NCI-H1417 treated with DMSO at 0.1 percent for 48 hours (cell line): ENCODE results near the gene TM9SF4.

Experiments used
- DNase-seq: peaks from one replicate; lab custom pipeline; 2025; lab: John Stamatoyannopoulos, UW

The TM9SF4 gene

DNA sequence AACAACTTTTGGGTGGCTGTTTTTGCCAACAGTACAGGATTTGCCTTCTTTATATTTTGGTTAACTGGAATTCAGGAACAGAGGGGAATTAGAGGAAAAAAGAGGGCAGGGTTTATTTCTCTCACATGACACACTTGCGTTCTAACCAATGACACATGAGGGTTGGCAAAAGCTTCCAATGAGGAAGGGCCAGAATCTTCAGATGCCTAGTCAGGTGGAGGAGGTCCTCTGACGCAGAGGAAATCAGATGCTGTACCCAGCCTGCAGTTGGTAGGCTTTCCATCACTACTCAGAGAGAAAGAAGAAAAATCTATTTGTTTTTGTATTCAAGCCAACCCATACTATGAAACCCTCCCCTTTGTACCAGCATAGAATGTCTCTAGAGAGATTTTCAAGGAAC, 20.8 kb downstream of the TM9SF4 start:
- DNase-seq = no peak

DNA sequence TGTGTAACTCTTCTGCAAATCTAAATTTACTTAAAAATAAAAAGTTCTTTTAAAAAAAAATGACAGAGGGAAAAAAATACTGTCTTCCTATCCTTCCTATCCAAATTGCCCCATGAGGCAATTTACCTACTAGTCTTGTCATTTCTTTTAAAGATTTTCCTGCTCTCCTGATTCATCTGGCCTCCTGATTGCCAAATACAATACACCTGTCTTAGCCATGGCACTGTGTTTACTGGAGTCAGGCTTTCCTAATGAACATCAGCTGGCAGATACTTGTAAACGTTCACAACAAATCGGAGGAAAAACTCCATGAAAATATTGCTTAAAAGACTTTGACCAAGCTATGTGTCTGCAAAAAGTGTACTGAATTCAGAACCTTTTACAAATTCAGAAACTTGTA, 21.5 kb downstream of the TM9SF4 start:
- DNase-seq = no peak

DNA sequence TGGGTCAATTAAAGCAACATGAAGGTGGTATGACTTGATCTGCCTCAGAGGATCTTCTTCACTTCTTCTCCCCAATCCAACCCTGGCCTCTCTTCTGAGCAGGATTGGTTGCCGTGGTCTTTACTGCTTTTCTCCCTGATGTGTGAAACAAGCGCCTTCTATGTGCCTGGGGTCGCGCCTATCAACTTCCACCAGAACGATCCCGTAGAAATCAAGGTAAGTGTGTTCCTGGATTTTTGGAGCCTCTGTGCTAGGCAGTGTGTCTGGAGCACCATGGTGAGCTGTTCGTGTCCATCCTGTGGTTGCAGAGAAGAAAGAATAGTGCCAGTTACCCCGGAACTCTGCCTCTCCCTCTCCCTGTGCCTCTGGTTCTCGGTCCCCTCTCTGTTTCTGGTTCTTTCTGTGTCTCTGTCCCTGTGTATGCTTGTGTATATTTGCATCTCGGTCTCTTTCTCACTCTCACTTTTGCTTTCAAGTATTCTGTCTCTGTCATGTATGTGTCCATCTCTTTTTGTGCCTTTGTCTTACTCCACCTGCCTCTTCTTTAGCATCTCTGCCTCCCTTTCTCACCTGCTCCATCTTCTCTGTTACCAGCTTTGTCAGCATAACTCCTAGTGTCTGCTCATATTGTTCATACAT, 23.5 kb downstream of the TM9SF4 start:
- DNase-seq = no peak

DNA sequence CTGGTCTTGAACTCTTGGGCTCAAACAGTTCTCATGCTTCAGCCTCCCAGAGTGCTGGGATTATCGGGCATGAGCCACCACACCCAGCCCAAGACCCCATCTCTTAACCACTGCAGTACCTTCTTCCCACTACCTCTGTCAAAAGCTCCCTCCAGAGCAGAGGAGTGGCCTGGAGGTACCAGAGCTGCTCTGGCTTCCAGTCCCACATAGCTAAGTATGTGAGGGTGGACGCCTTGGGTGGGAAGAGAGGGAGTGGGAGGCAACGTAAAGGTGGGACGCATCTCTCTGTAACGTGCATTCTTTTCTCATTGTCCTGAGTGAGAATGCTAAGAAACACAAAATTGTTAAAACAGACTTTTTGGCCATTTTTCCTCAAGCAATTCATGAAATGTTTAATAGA, 24.5 kb downstream of the TM9SF4 start:
- DNase-seq = no peak

DNA sequence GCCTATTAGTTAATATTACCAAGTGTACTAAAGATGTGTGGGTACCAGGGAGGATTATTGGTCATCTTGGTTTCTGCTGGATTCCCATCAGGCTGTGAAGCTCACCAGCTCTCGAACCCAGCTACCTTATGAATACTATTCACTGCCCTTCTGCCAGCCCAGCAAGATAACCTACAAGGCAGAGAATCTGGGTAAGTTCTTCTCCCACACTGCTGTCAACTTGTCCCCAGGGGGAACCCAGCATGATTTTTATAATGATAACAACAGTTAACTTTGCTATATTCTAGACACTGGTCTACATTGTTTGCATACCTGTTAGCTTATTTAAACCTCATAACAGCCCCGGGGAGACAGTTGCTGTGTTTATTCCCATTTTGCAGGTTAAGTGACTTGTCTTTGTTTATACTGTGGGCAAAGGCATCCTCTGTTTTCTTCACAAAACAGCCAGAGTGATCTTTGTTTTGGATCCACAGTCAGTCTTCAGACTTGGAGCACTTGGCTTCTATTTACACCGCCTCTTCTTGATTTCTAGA, 26.5 kb downstream of the TM9SF4 start:
- DNase-seq = no peak

DNA sequence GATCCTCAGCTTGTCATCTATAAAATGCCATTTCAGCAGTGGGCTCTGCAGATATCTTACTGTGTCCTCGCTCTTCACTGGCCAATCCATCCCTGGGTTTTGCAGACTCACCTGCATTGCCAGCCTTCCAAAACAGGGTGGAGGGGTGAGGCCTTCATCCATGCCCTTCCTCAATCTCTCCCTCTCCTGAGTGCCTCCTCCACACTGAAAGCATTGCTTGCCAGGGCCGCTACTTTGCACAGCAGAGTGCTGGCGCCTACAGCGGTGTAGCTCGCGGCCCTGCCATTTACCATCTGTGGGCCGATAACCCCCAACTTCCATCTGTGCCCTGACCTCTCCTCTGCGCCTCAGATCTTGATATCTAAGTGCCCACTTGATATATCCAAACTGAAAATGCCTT, 29.4 kb downstream of the TM9SF4 start:
- no peak for DNase-seq

DNA sequence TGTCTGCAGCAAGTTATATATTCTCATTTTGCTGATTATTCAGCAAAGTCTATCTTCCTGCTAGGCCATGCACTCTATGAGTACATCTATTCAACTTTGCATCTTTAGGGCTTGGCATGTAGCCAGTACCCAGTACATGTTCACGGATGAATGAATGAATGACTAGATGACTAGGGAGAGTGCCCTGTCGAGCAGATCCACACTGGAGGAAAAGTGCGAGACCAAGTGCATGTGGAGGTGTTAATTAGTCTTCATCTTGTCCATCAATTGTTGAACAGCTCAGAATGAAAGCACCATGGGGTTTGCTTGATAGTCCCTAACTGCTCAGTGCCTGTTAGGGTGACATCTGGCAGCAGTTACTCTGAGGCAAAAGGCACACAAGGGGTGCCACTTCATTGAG, 30.4 kb downstream of the TM9SF4 start:
- DNase-seq = no peak

DNA sequence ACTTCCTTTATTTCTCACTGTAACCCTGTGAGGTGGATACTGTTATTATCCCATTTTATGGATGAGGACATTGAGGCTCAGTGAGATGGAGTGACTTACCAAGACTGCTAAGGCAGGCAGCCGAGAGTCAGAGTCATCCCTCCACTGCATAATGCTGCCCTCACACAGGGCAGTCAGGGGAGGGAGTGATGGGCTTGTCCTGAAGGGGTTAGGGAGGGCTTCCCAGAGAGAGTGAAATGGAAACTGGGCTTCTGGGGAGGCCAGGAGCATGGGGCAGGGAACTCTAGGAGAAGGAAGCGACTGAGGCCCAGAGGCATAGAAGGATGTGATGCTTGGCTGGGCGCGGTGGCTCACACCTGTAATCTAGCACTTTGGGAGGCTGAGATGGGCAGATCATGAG, 31.1 kb downstream of the TM9SF4 start:
- no peak for DNase-seq

DNA sequence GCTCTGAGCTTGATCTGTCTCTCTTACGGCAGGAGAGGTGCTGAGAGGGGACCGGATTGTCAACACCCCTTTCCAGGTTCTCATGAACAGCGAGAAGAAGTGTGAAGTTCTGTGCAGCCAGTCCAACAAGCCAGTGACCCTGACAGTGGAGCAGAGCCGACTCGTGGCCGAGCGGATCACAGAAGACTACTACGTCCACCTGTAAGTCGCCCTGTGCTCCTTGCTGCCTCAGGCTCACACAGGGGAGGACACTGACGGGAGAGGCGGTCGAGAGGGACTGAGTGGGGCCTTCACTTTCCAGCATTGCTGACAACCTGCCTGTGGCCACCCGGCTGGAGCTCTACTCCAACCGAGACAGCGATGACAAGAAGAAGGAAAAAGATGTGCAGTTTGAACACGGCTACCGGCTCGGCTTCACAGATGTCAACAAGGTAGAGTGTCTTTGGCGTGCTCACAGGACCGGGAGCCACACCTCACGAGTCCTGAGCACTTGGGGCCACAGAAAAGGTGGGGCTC, 32.0 kb downstream of the TM9SF4 start:
- DNase-seq = no peak

DNA sequence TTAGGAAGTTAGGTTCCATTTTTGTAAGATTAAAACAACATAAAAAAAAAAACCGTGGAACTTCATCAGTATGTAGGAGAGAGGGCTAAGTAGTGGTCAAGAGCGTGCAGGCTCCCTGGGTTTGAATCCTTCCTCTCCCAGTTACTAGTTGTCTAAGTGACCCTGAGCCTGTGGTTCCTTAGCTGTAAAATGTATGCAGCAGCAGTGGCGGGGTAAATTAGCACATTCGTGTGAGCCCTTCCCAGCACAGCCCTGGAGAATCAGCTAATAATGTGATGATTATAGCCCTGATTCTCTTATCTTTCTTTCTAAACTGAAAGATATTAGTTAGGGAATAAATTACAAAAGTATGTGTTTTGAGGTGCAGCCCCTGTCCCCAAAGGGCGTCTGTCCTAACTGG, 32.6 kb downstream of the TM9SF4 start:
- DNase-seq = no peak

DNA sequence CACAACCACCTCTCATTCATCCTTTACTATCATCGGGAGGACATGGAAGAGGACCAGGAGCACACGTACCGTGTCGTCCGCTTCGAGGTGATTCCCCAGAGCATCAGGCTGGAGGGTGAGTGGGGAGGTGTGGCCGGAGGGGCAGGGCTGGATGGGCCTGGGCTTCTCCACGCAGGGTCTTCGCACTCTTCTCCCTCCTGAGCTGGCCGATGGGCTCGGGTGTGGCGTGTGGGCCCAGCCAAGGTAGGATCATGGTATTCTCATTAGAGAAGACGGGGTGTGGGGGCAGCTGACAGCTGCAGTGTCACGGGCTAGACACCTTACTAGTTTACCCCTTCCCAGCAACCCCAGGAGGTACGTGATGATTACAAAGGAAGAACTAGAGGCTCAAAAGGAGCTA, 33.5 kb downstream of the TM9SF4 start:
- DNase-seq = no peak

DNA sequence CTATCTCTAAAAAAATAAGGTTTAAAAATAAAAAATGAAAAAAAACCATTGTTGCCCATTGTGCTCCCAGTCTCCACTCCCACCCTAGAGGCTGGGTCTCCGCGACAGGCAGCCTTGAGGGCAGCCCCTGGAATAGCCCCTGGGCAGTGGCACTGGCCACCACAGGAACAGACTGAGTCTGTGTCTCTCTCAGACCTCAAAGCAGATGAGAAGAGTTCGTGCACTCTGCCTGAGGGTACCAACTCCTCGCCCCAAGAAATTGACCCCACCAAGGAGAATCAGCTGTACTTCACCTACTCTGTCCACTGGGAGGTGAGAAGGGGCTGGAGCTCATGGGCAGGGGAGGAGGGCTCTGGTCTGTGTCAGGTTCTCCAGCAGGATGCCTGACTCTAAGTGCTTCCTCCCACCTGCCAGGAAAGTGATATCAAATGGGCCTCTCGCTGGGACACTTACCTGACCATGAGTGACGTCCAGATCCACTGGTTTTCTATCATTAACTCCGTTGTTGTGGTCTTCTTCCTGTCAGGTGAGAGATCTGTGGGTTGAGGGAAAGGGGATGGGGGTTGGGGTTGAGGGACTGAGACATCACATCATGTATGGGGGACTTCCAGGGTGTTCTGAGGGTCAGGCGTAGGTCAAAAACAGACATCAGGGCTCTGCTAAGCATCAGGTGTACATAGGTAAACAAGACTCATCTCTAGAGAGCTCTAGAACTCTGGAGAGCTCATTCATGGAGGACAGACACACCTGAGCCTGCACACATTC, 35.6 kb downstream of the TM9SF4 start:
- DNase-seq = no peak

DNA sequence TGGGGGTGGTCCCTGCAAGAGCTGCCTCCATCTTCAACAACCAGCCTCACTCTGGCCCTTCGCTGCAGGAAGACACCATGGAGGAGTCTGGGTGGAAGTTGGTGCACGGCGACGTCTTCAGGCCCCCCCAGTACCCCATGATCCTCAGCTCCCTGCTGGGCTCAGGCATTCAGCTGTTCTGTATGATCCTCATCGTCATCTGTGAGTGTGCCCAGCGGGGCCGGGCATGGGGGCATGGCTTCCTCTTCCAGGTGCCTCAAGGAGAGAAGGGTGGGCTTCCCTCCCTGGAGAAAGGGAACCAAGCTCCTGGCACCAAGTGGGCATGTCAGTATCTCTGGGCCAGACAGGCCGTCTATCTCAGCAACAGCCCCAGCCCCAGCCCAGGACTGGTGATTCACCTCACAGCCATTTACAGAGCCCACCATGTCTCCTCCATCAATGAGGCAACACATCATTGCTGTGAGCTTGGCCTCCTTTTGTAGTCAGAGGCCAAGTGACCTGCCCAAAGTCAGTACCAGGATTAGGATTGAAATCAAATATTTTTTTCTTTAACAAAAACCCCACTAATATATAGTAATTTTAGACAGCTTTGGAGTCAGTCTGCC, 40.2 kb downstream of the TM9SF4 start:
- DNase-seq = no peak

DNA sequence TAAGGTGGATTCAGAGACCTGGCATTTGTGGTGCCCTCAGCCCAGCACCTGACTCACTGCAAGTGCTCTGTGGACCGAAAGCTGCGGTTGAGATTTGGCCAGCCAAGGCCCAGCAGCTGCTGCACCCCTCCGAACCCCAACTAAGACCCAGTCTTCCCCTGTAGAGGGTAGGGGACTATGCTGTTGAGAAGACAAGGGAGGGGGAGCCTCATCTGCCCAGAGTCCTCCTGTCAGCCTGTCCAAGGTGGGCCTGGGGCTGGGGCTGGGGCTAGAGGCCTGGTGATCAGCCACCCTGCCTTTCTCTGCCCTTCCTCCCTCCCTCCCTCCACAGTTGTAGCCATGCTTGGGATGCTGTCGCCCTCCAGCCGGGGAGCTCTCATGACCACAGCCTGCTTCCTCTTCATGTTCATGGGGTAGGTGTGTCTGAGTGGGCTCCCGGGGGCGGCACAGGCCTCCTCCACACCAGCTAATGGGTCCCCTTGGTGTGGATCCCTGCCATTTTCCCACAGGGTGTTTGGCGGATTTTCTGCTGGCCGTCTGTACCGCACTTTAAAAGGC, 40.9 kb downstream of the TM9SF4 start:
- no peak for DNase-seq

DNA sequence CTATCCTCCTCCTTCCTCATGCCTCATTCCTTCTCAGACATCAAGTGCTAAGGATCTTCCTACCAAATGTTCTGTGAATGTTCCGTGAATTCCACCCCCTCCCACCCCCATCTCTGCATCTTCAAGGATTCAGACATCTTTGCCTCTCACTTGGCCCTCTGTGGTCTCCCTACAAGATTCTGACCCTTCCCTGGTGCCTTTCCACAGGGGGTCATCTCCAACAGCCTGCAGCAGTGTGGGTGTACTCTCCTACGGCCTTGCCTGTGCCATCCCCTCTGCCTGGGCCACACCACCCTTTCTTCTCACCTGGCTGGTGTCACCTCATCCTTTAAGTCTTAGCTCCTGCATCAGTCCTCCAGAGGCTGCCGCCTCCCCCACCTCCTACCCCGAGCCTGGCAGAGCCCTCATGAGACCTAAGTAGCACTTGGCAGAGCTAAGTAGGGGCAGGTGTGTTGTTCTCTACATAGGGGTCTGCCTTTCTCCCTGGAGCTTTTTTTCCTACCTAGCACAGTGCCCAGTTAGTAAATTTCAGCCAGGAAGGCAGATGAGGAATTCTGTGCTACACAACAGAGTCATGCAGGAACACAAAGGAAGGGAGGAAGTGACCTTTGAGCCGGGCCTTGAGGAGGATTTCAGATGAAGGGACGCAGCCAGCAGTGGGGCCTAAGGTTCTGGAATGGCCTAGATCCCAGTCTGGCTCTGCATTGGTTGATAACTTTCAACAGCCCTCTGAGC, 43.1 kb downstream of the TM9SF4 start:
- no peak for DNase-seq

DNA sequence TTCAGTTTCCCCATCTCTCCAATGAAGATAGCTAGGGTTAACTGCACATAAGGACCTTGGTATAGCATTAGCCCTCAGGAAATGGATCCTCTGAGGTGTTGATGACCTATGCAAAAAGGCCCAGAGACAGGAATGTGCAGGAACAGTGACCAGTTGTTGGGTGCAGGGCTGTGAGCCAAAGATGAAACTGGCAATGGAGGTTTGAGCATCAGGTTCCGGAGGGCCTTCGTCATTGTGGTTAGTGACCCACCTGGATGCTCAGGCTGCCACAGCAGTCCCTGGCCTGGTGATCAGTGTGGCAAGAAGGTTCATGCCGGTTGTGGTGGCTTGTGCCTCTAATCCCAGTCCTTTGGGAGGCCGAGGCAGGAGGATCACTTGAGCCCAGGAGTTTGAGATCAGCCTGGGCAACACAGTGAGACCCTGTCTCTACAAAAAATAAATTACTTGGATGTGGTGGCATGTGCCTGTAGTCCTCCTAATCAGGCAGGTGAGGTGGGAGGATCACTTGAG, 43.7 kb downstream of the TM9SF4 start:
- no peak for DNase-seq

DNA sequence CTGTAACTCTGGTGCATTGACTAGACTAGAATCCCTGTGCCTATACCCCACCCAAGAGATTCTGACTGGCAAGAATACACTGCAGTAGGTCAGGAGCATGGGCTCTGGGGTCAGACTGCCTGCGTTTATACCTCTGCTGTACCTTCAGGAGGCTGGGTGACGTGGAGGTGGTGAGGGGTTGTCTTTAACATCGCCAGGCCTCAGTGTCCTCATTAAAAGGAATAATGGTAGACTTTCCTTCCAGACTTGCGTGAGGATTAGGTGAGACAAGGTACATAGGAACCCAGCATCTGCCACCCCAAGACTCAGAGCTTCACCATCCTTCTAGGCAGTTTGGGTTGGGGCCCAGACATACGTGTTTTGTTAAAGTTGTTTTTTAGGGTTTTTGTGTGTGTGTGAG, 44.3 kb downstream of the TM9SF4 start:
- no peak for DNase-seq

DNA sequence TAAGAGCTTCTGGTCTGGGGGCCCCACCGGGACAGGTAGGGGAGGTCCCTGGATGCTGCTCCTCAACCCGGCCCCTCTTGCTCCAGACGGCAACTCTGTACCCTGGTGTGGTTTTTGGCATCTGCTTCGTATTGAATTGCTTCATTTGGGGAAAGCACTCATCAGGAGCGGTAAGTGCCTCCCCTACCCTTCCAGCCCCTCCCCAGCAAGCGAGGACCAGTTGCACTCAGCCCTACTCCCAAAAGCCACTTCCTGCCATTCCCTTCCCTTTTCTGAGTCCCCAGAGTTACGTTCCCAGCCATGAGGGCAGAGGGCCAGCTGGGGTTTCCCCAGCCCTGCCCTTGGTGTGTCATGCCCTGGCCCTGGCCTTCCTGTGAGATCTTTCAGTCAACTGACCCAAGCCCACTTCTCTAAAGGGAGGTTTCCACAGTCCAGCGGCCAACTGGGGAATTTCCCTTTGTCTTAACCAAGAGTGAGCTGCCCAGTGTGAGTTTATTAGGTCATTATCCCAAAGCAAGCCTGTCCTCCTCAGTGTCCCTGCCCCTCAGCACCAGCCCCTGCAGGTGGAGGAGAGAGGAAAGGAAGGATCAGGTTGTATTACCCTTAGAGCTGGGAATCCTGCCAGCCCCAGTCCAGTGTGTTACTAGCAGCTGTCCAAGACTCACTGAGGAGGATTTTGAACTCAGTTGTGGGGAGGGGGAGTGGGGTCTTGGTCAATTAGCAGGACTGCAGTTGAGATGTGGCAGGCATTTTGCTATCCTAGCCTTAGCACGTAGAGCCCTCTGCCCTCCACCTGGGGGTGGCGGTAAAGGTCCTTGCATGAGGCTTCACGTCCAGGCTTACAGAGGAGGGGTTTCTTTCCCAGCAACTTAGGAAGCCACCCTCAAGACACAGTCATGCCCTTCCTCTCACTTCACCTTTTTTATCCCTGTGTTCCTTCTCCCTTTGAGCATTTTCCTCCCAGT, 45.8 kb downstream of the TM9SF4 start:
- DNase-seq = no peak

DNA sequence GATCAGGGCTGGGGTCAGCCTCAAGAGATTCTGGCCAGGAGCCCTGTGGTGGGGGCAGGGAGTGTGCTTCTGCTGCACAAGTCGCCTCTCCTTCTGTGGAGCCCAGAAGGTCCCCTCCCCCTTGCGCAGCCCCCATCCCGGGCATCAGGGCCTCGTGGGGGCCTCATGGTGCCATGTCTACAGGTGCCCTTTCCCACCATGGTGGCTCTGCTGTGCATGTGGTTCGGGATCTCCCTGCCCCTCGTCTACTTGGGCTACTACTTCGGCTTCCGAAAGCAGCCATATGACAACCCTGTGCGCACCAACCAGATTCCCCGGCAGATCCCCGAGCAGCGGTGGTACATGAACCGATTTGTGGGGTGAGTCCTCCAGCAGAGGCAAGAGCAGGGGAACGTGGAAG, 48.1 kb downstream of the TM9SF4 start:
- no peak for DNase-seq

DNA sequence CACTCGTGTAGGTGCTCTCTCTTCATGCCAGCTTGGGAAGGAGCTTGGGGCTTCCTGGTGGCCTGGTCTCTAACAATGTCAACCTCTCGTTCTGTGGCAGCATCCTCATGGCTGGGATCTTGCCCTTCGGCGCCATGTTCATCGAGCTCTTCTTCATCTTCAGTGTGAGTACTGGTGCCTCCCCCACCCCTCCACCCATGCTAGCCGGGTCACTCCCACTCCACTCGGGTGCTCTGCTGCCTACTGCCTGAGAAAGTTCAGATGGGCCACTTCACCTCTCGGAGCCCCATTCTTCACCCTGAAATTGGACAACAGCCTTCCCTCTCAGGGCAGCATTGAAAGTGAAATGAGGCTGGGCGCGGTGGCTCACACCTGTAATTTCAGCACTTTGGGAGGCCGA, 48.8 kb downstream of the TM9SF4 start:
- no peak for DNase-seq
